WTC11 (cell line): Measurements from ENCODE around the gene FGF14. TPM values are rescaled to one million over a fixed set of nuclear protein-coding genes. Genes with fewer than 3 reads are reported as not detected.

ENCODE experiments used
- ATAC-seq: fragments of 200-7000 bp; cut with Tn5 transposase; 2 replicates; pipeline ENCODE4 v1.10.0; 2021; ENCODE audit warnings: mild to moderate bottlenecking, moderate library complexity
- CTCF ChIA-PET: fragments of 300-600 bp; sonication (Branson Sonifier 250); formaldehyde crosslinking; loops from one replicate; lab custom pipeline; 2021; ENCODE audit warnings: antibody characterized with exemption; lab: Charles Lee
- POLR2A ChIA-PET: fragments of 350-600 bp; sonication (Branson Sonifier 250); formaldehyde crosslinking; loops from one replicate; lab custom pipeline; 2021; ENCODE audit warnings: antibody characterized with exemption; lab: Charles Lee
- DNase-seq: peaks from one replicate; pipeline ENCODE4 v3.0.0; 2021; ENCODE audit warnings: low spot score
- H3K27ac Mint-ChIP-seq: 2 replicates; pipeline ENCODE4 v1.8.0; 2021; ENCODE audit warnings: mixed read lengths
- H3K27me3 Mint-ChIP-seq: 2 replicates; pipeline ENCODE4 v1.8.0; 2021; ENCODE audit warnings: low read depth, mild to moderate bottlenecking, moderate library complexity, mixed read lengths
- H3K36me3 Mint-ChIP-seq: 2 replicates; pipeline ENCODE4 v1.8.0; 2021; ENCODE audit warnings: mixed read lengths
- H3K4me1 Mint-ChIP-seq: 2 replicates; pipeline ENCODE4 v1.8.0; 2022; ENCODE audit warnings: mixed read lengths
- H3K4me3 Mint-ChIP-seq: 2 replicates; pipeline ENCODE4 v1.8.0; 2021; ENCODE audit warnings: mild to moderate bottlenecking, moderate library complexity, mixed read lengths
- H3K9me3 Mint-ChIP-seq: 2 replicates; pipeline ENCODE4 v1.8.0; 2021; ENCODE audit warnings: mixed read lengths
- CBFB ChIP-seq: sonication (generic); formaldehyde crosslinking; IDR thresholded peaks from 2 replicates; pipeline ENCODE4 v1.8.1; 2022; ENCODE audit warnings: mild to moderate bottlenecking, low read depth, missing genetic modification reagents
- HMGA2 ChIP-seq: fragments of 250-450 bp; sonication (Bioruptor Pico); IDR thresholded peaks from 2 replicates; pipeline ENCODE4 v1.4.0; 2021; ENCODE audit warnings: mild to moderate bottlenecking, moderate library complexity
- NFE2L1 ChIP-seq: sonication (generic); formaldehyde crosslinking; IDR thresholded peaks from 2 replicates; pipeline ENCODE4 v1.8.1; 2023; ENCODE audit warnings: missing genetic modification reagents
- NR2C2 ChIP-seq: sonication (generic); formaldehyde crosslinking; IDR thresholded peaks from 2 replicates; pipeline ENCODE4 v1.8.0; 2022; ENCODE audit warnings: mild to moderate bottlenecking, missing genetic modification reagents
- NR3C1 ChIP-seq: sonication (generic); formaldehyde crosslinking; conservative IDR thresholded peaks from 2 replicates; pipeline ENCODE4 v1.8.1; 2023; ENCODE audit warnings: low read depth, mild to moderate bottlenecking, missing genetic modification reagents
- PRRX2 ChIP-seq: fragments of 250-450 bp; sonication (Bioruptor Pico); IDR thresholded peaks from 2 replicates; pipeline ENCODE4 v1.8.0; 2021; ENCODE audit warnings: mild to moderate bottlenecking
- SMAD3 ChIP-seq: sonication (generic); formaldehyde crosslinking; IDR thresholded peaks from 2 replicates; pipeline ENCODE4 v1.8.0; 2022; ENCODE audit warnings: missing genetic modification reagents, mild to moderate bottlenecking, borderline replicate concordance
- TEAD1 ChIP-seq: sonication (generic); formaldehyde crosslinking; IDR thresholded peaks from 2 replicates; pipeline ENCODE4 v1.8.0; 2022; ENCODE audit warnings: mild to moderate bottlenecking, missing genetic modification reagents
- ZNF121 ChIP-seq: sonication (generic); formaldehyde crosslinking; IDR thresholded peaks from 2 replicates; pipeline ENCODE4 v1.8.0; 2023; ENCODE audit warnings: missing genetic modification reagents
- ZNF263 ChIP-seq: sonication (generic); formaldehyde crosslinking; IDR thresholded peaks from 2 replicates; pipeline ENCODE4 v1.8.1; 2022; ENCODE audit warnings: low read depth, mild to moderate bottlenecking, moderate library complexity, missing genetic modification reagents
- total RNA-seq: library from RNA; stranded (reverse); gene quantifications from 3 replicates; pipeline ENCODE4 v1.2.3, GENCODE V29; 2021
- TF ChIP-seq, protein P1 (sequence below): sonication (generic); formaldehyde crosslinking; conservative IDR thresholded peaks from 2 replicates; pipeline ENCODE4 v1.8.1; 2022; ENCODE audit warnings: mild to moderate bottlenecking, missing genetic modification reagents
- TF ChIP-seq, protein P2 (sequence below): fragments of 250-450 bp; sonication (Bioruptor Pico); IDR thresholded peaks from 2 replicates; pipeline ENCODE4 v1.9.0; 2021; ENCODE audit warnings: mild to moderate bottlenecking, borderline replicate concordance
- TF ChIP-seq, protein P3 (sequence below): sonication (generic); formaldehyde crosslinking; IDR thresholded peaks from 2 replicates; pipeline ENCODE4 v1.8.1; 2023; ENCODE audit warnings: mild to moderate bottlenecking, moderate library complexity, missing genetic modification reagents
- TF ChIP-seq, protein P4 (sequence below): sonication (generic); formaldehyde crosslinking; IDR thresholded peaks from 2 replicates; pipeline ENCODE4 v1.8.0; 2022; ENCODE audit warnings: mild to moderate bottlenecking, missing genetic modification reagents
- TF ChIP-seq, protein P5 (sequence below): fragments of 250-450 bp; sonication (Bioruptor Pico); IDR thresholded peaks from 2 replicates; pipeline ENCODE4 v1.9.0; 2021; ENCODE audit warnings: mild to moderate bottlenecking
- TF ChIP-seq, protein P6 (sequence below): sonication (generic); formaldehyde crosslinking; IDR thresholded peaks from 2 replicates; pipeline ENCODE4 v1.8.0; 2022; ENCODE audit warnings: mild to moderate bottlenecking, missing genetic modification reagents
- TF ChIP-seq, protein P7 (sequence below): sonication (generic); formaldehyde crosslinking; IDR thresholded peaks from 2 replicates; pipeline ENCODE4 v1.8.1; 2022; ENCODE audit warnings: missing genetic modification reagents, borderline replicate concordance

Gene FGF14
- total RNA-seq, 1 experiment from 2014 or later, result 0.28 TPM

DNA sequence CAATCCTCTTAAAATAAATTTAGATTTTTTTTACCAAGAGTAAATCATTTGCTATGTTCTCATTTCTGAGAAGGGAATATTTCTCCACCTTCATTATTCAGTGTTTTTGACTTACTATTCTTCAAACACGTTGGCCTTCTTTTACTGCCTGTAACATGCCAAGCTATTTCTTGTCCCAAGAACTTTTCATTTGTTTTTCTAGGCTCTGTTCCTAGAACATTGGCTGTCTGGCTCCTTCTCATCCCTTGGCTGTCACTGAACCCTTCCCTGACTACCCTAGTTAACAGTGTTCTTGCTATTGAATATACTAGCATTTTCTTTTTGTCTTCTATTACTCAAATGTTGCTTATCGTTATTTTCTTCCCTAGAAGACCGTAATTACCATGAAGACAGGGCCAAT is 701.2 kb downstream of the FGF14 start:
- H3K36me3 Mint-ChIP-seq, result no peaks in the 10 kb centered on the region
- H3K4me3 Mint-ChIP-seq, result no peak overlapping the region
- no peak overlapping the region for H3K27ac Mint-ChIP-seq
- POLR2A ChIA-PET, result no interaction called here
- ATAC-seq, result no peak
- H3K27me3 Mint-ChIP-seq, result no peaks in the 10 kb centered on the region
- TF ChIP-seq ZNF121 (CRISPR knock-in tag) (no peak), ZNF263 (CRISPR knock-in tag) (no peak), NR3C1 (no peak), HMGA2 (no peak), PRRX2 (CRISPR knock-in tag) (no peak), TEAD1 (CRISPR knock-in tag) (no peak), NR2C2 (CRISPR knock-in tag) (no peak)
- TF ChIP-seq, protein P1, sequence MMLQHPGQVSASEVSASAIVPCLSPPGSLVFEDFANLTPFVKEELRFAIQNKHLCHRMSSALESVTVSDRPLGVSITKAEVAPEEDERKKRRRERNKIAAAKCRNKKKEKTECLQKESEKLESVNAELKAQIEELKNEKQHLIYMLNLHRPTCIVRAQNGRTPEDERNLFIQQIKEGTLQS, result no peak
- TF ChIP-seq, protein P2, sequence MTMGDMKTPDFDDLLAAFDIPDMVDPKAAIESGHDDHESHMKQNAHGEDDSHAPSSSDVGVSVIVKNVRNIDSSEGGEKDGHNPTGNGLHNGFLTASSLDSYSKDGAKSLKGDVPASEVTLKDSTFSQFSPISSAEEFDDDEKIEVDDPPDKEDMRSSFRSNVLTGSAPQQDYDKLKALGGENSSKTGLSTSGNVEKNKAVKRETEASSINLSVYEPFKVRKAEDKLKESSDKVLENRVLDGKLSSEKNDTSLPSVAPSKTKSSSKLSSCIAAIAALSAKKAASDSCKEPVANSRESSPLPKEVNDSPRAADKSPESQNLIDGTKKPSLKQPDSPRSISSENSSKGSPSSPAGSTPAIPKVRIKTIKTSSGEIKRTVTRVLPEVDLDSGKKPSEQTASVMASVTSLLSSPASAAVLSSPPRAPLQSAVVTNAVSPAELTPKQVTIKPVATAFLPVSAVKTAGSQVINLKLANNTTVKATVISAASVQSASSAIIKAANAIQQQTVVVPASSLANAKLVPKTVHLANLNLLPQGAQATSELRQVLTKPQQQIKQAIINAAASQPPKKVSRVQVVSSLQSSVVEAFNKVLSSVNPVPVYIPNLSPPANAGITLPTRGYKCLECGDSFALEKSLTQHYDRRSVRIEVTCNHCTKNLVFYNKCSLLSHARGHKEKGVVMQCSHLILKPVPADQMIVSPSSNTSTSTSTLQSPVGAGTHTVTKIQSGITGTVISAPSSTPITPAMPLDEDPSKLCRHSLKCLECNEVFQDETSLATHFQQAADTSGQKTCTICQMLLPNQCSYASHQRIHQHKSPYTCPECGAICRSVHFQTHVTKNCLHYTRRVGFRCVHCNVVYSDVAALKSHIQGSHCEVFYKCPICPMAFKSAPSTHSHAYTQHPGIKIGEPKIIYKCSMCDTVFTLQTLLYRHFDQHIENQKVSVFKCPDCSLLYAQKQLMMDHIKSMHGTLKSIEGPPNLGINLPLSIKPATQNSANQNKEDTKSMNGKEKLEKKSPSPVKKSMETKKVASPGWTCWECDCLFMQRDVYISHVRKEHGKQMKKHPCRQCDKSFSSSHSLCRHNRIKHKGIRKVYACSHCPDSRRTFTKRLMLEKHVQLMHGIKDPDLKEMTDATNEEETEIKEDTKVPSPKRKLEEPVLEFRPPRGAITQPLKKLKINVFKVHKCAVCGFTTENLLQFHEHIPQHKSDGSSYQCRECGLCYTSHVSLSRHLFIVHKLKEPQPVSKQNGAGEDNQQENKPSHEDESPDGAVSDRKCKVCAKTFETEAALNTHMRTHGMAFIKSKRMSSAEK (CRISPR knock-in tag), result no peak
- TF ChIP-seq, protein P3, sequence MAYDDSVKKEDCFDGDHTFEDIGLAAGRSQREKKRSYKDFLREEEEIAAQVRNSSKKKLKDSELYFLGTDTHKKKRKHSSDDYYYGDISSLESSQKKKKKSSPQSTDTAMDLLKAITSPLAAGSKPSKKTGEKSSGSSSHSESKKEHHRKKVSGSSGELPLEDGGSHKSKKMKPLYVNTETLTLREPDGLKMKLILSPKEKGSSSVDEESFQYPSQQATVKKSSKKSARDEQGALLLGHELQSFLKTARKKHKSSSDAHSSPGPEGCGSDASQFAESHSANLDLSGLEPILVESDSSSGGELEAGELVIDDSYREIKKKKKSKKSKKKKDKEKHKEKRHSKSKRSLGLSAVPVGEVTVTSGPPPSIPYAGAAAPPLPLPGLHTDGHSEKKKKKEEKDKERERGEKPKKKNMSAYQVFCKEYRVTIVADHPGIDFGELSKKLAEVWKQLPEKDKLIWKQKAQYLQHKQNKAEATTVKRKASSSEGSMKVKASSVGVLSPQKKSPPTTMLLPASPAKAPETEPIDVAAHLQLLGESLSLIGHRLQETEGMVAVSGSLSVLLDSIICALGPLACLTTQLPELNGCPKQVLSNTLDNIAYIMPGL (CRISPR knock-in tag), result no peak
- TF ChIP-seq, protein P4, sequence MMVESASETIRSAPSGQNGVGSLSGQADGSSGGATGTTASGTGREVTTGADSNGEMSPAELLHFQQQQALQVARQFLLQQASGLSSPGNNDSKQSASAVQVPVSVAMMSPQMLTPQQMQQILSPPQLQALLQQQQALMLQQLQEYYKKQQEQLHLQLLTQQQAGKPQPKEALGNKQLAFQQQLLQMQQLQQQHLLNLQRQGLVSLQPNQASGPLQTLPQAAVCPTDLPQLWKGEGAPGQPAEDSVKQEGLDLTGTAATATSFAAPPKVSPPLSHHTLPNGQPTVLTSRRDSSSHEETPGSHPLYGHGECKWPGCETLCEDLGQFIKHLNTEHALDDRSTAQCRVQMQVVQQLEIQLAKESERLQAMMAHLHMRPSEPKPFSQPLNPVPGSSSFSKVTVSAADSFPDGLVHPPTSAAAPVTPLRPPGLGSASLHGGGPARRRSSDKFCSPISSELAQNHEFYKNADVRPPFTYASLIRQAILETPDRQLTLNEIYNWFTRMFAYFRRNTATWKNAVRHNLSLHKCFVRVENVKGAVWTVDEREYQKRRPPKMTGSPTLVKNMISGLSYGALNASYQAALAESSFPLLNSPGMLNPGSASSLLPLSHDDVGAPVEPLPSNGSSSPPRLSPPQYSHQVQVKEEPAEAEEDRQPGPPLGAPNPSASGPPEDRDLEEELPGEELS (CRISPR knock-in tag), result no peak
- TF ChIP-seq, protein P5, sequence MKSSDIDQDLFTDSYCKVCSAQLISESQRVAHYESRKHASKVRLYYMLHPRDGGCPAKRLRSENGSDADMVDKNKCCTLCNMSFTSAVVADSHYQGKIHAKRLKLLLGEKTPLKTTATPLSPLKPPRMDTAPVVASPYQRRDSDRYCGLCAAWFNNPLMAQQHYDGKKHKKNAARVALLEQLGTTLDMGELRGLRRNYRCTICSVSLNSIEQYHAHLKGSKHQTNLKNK, result no peak
- TF ChIP-seq, protein P6, sequence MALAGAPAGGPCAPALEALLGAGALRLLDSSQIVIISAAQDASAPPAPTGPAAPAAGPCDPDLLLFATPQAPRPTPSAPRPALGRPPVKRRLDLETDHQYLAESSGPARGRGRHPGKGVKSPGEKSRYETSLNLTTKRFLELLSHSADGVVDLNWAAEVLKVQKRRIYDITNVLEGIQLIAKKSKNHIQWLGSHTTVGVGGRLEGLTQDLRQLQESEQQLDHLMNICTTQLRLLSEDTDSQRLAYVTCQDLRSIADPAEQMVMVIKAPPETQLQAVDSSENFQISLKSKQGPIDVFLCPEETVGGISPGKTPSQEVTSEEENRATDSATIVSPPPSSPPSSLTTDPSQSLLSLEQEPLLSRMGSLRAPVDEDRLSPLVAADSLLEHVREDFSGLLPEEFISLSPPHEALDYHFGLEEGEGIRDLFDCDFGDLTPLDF, result no peak
- TF ChIP-seq, all 79 proteins: peak for 0
- peaks cover 7% of the 10 kb centered on the region for H3K4me1 Mint-ChIP-seq
- peaks cover 12% of the 10 kb centered on the region for H3K9me3 Mint-ChIP-seq
- DNase-seq, result no peak
- CTCF ChIA-PET, result no interaction called here

DNA sequence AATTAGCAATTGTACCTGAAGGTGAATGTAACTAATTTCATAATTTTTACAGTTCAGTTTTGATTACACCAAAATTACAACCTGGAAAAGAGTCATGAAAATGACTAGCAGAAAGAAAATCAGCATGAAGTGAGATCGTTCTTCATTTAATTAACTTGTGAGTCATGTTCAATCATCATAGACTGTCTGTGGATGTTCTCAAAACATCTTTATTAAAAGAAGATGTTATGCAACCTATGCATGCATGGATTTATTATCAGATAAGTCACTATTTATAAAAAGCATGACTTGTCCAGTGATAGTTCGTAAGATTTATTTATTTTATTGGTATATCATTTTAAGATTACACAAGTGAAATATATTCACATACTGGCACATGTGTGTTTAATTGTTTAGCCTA is 703.4 kb downstream of the FGF14 start:
- CTCF ChIA-PET, result no interaction called here
- no peak for DNase-seq
- ATAC-seq, result no peak
- TF ChIP-seq CBFB (no peak), NFE2L1 (CRISPR knock-in tag) (no peak), SMAD3 (CRISPR knock-in tag) (no peak)
- TF ChIP-seq, protein P7, sequence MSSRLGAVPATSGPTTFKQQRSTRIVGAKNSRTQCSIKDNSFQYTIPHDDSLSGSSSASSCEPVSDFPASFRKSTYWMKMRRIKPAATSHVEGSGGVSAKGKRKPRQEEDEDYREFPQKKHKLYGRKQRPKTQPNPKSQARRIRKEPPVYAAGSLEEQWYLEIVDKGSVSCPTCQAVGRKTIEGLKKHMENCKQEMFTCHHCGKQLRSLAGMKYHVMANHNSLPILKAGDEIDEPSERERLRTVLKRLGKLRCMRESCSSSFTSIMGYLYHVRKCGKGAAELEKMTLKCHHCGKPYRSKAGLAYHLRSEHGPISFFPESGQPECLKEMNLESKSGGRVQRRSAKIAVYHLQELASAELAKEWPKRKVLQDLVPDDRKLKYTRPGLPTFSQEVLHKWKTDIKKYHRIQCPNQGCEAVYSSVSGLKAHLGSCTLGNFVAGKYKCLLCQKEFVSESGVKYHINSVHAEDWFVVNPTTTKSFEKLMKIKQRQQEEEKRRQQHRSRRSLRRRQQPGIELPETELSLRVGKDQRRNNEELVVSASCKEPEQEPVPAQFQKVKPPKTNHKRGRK (CRISPR knock-in tag), result no peak
- H3K4me3 Mint-ChIP-seq, result no peak overlapping the region
- peaks cover under 1% of the 10 kb centered on the region for H3K4me1 Mint-ChIP-seq
- no peaks in the 10 kb centered on the region for H3K27me3 Mint-ChIP-seq
- H3K27ac Mint-ChIP-seq, result no peak overlapping the region
- H3K9me3 Mint-ChIP-seq, result peaks cover 4% of the 10 kb centered on the region
- POLR2A ChIA-PET, result no interaction called here
- H3K36me3 Mint-ChIP-seq, result no peaks in the 10 kb centered on the region
